ENCODE data around the gene KCNIP4. TPM values are rescaled to one million over a fixed set of nuclear protein-coding genes. Genes with fewer than 3 reads are reported as not detected.

The KCNIP4 gene
- total and polyA plus RNA-seq, 2 experiments from 2014 or later, result 0.14 to 0.63 TPM

GRCh38 chr4:21733894-21734630, 214.5 kb downstream of the KCNIP4 start:
- no peak overlapping the region for H3K4me2 ChIP-seq
- TF ChIP-seq, protein P1, sequence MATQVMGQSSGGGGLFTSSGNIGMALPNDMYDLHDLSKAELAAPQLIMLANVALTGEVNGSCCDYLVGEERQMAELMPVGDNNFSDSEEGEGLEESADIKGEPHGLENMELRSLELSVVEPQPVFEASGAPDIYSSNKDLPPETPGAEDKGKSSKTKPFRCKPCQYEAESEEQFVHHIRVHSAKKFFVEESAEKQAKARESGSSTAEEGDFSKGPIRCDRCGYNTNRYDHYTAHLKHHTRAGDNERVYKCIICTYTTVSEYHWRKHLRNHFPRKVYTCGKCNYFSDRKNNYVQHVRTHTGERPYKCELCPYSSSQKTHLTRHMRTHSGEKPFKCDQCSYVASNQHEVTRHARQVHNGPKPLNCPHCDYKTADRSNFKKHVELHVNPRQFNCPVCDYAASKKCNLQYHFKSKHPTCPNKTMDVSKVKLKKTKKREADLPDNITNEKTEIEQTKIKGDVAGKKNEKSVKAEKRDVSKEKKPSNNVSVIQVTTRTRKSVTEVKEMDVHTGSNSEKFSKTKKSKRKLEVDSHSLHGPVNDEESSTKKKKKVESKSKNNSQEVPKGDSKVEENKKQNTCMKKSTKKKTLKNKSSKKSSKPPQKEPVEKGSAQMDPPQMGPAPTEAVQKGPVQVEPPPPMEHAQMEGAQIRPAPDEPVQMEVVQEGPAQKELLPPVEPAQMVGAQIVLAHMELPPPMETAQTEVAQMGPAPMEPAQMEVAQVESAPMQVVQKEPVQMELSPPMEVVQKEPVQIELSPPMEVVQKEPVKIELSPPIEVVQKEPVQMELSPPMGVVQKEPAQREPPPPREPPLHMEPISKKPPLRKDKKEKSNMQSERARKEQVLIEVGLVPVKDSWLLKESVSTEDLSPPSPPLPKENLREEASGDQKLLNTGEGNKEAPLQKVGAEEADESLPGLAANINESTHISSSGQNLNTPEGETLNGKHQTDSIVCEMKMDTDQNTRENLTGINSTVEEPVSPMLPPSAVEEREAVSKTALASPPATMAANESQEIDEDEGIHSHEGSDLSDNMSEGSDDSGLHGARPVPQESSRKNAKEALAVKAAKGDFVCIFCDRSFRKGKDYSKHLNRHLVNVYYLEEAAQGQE (IDR thresholded peaks at IDR 0.05; ENCODE audit: unreplicated experiment), result no peak
- no peak for TF ChIP-seq ZNF331 (CRISPR knock-in tag; IDR thresholded peaks at IDR 0.05; ENCODE audit: low read depth)
- TF ChIP-seq JUNB (IDR thresholded peaks at IDR 0.05; ENCODE audit: unreplicated experiment), result no peak
- TF ChIP-seq, protein P2, sequence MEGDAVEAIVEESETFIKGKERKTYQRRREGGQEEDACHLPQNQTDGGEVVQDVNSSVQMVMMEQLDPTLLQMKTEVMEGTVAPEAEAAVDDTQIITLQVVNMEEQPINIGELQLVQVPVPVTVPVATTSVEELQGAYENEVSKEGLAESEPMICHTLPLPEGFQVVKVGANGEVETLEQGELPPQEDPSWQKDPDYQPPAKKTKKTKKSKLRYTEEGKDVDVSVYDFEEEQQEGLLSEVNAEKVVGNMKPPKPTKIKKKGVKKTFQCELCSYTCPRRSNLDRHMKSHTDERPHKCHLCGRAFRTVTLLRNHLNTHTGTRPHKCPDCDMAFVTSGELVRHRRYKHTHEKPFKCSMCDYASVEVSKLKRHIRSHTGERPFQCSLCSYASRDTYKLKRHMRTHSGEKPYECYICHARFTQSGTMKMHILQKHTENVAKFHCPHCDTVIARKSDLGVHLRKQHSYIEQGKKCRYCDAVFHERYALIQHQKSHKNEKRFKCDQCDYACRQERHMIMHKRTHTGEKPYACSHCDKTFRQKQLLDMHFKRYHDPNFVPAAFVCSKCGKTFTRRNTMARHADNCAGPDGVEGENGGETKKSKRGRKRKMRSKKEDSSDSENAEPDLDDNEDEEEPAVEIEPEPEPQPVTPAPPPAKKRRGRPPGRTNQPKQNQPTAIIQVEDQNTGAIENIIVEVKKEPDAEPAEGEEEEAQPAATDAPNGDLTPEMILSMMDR (conservative IDR thresholded peaks at IDR 0.05; ENCODE audit: low read depth in 2 of 2), result no peak
- TF ChIP-seq EZH2phosphoT487 (IDR thresholded peaks at IDR 0.05; ENCODE audit: unreplicated experiment), result no peak
- TF ChIP-seq CREB1 (CRISPR knock-in tag; IDR thresholded peaks at IDR 0.05; ENCODE audit: low read depth), result no peak
- TF ChIP-seq NANOG (IDR thresholded peaks at IDR 0.05; ENCODE audit: borderline replicate concordance), result no peak
- H2AFZ ChIP-seq, result no peak overlapping the region
- no peaks in the 10 kb centered on the region for H3K79me2 ChIP-seq (replicated peaks; ENCODE audit: insufficient read depth)
- no peak overlapping the region for H3K27ac Mint-ChIP-seq
- H3F3A ChIP-seq (replicated peaks; ENCODE audit: low read depth), result no peaks in the 10 kb centered on the region
- no peaks in the 10 kb centered on the region for H3K9me2 ChIP-seq (ENCODE audit: insufficient read depth)
- no peaks in the 10 kb centered on the region for H3K36me3 Mint-ChIP-seq (ENCODE audit: low read depth)
- H4K20me1 ChIP-seq (replicated peaks; ENCODE audit: insufficient read depth), result no peaks in the 10 kb centered on the region
- H3K27me3 Mint-ChIP-seq (ENCODE audit: insufficient read depth, low read depth, poor library complexity), result no peaks in the 10 kb centered on the region
- H3K9me3 Mint-ChIP-seq, result no peaks in the 10 kb centered on the region
- DNase-seq (ENCODE audit: low spot score), result no peak
- H3K36me3 ChIP-seq (ENCODE audit: insufficient read depth), result no peaks in the 10 kb centered on the region
- H3K27ac ChIP-seq (ENCODE audit: low read depth), result no peak overlapping the region
- H3K4me1 ChIP-seq (ENCODE audit: insufficient read depth), result no peaks in the 10 kb centered on the region
- H3K4me3 Mint-ChIP-seq, result no peak overlapping the region
- ATAC-seq, result no peak
- no peaks in the 10 kb centered on the region for H3K27me3 ChIP-seq (ENCODE audit: insufficient read depth)
- no peaks in the 10 kb centered on the region for H3K4me1 Mint-ChIP-seq
- no peak overlapping the region for H3K4me3 ChIP-seq

DNA sequence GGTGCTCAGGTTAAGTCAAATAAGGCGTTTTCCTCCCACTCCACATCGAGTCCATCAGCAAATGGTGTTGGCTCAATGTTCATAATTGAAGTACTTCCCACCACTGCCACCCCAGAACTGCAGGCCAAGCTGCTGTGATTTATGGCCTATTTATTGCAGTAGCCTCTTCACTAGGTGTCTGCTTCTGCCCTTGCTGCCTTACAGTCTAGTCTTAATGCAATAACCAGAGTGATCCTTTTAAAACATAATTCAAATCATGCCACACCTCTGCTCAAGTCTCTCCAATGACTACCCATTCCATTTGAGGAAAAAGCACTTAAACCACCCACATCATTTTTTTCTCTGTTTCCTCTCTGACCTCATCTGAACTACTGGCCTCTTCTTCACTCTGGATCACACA, 220.3 kb downstream of the KCNIP4 start:
- H3K4me1 ChIP-seq (ENCODE audit: insufficient read depth), result no peaks in the 10 kb centered on the region
- H3K27me3 ChIP-seq (ENCODE audit: insufficient read depth), result no peaks in the 10 kb centered on the region
- H3K4me1 Mint-ChIP-seq, result 0 out of 3 replicates have a peak, but pooled peaks cover 2% of the 10 kb centered on the region
- no peak for TF ChIP-seq ZNF331 (CRISPR knock-in tag; IDR thresholded peaks at IDR 0.05; ENCODE audit: low read depth)
- TF ChIP-seq, protein P3, sequence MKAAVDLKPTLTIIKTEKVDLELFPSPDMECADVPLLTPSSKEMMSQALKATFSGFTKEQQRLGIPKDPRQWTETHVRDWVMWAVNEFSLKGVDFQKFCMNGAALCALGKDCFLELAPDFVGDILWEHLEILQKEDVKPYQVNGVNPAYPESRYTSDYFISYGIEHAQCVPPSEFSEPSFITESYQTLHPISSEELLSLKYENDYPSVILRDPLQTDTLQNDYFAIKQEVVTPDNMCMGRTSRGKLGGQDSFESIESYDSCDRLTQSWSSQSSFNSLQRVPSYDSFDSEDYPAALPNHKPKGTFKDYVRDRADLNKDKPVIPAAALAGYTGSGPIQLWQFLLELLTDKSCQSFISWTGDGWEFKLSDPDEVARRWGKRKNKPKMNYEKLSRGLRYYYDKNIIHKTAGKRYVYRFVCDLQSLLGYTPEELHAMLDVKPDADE (IDR thresholded peaks at IDR 0.05), result no peak
- TF ChIP-seq EZH2 (IDR thresholded peaks at IDR 0.05; ENCODE audit: low read depth, unreplicated experiment), result no peak
- no peak for TF ChIP-seq CREB1 (CRISPR knock-in tag; IDR thresholded peaks at IDR 0.05; ENCODE audit: low read depth)
- TF ChIP-seq, protein P1 (IDR thresholded peaks at IDR 0.05; ENCODE audit: unreplicated experiment), result no peak
- no peak for TF ChIP-seq POLR2AphosphoS5 (IDR thresholded peaks at IDR 0.05; ENCODE audit: low read depth)
- TF ChIP-seq, protein P2 (conservative IDR thresholded peaks at IDR 0.05; ENCODE audit: low read depth in 2 of 2), result no peak

More for the DNA sequence above, 220.3 kb downstream of the KCNIP4 start:
- Histone ChIP-seq H4K20me1 (replicated peaks; ENCODE audit: insufficient read depth) (no peaks in the 10 kb centered on the region), H2AFZ (no peak overlapping the region), H3K27ac (ENCODE audit: low read depth) (no peak overlapping the region), H3K4me3 (no peak overlapping the region), H3K79me2 (replicated peaks; ENCODE audit: insufficient read depth) (no peaks in the 10 kb centered on the region), H3K9me2 (ENCODE audit: insufficient read depth) (no peaks in the 10 kb centered on the region), H3F3A (replicated peaks; ENCODE audit: low read depth) (no peaks in the 10 kb centered on the region), H3K36me3 (ENCODE audit: insufficient read depth) (no peaks in the 10 kb centered on the region), H3K4me2 (no peak overlapping the region)
- H3K9me3 Mint-ChIP-seq, result no peaks in the 10 kb centered on the region
- no peaks in the 10 kb centered on the region for H3K27me3 Mint-ChIP-seq (ENCODE audit: insufficient read depth, low read depth, poor library complexity)
- no peak overlapping the region for H3K4me3 Mint-ChIP-seq
- H3K36me3 Mint-ChIP-seq (ENCODE audit: low read depth), result no peaks in the 10 kb centered on the region
- DNase-seq (ENCODE audit: low spot score) (no peak), ATAC-seq (no peak)
- H3K27ac Mint-ChIP-seq, result no peak overlapping the region
